ENCODE measurements around the gene TNFRSF18.

Gene TNFRSF18

GRCh38 chr1:1161078-1161682, 45.2 kb downstream of the TNFRSF18 start:
- DNase-seq, result no peak

- no peak for DNase-seq
Observed at GRCh38 chr1:1160281-1160930, 46.0 kb downstream of the TNFRSF18 start.

- DNase-seq, result no peak
Observed at GRCh38 chr1:1157914-1158710, 48.3 kb downstream of the TNFRSF18 start.

GRCh38 chr1:1157426-1157913, 48.9 kb downstream of the TNFRSF18 start:
- no peak for DNase-seq

GRCh38 chr1:1157033-1157365, 49.4 kb downstream of the TNFRSF18 start:
- no peak for DNase-seq

- DNase-seq, result no peak
Observed at GRCh38 chr1:1156140-1157032, 50.0 kb downstream of the TNFRSF18 start.

- DNase-seq, result no peak
Observed at GRCh38 chr1:1155258-1155657, 51.1 kb downstream of the TNFRSF18 start.

GRCh38 chr1:1153874-1154273, 52.5 kb downstream of the TNFRSF18 start:
- DNase-seq, result no peak
